Endothelial cell (in vitro differentiated cells): ENCODE measurements around the gene SPTBN2. TPM values are rescaled to one million over a fixed set of nuclear protein-coding genes. Genes with fewer than 3 reads are reported as not detected.

Source experiments
- DNase-seq: peaks from one replicate; pipeline ENCODE4 v3.0.0; 2021; ENCODE audit warnings: low spot score
- H3K27ac Mint-ChIP-seq: one replicate; pipeline ENCODE4 v1.8.0; 2021; ENCODE audit warnings: mixed read lengths, inconsistent platforms; ENCODE audit not compliant: unreplicated experiment
- H3K27me3 Mint-ChIP-seq: one replicate; pipeline ENCODE4 v1.8.0; 2021; ENCODE audit warnings: mild to moderate bottlenecking, moderate library complexity, mixed read lengths, inconsistent platforms; ENCODE audit not compliant: unreplicated experiment
- H3K36me3 Mint-ChIP-seq: one replicate; pipeline ENCODE4 v1.8.0; 2021; ENCODE audit warnings: mild to moderate bottlenecking, low read depth, mixed read lengths, inconsistent platforms; ENCODE audit not compliant: unreplicated experiment
- H3K4me1 Mint-ChIP-seq: one replicate; pipeline ENCODE4 v1.8.0; 2021; ENCODE audit warnings: mild to moderate bottlenecking, mixed read lengths, inconsistent platforms; ENCODE audit not compliant: unreplicated experiment
- H3K4me3 Mint-ChIP-seq: one replicate; pipeline ENCODE4 v1.8.0; 2021; ENCODE audit warnings: mild to moderate bottlenecking, mixed read lengths, inconsistent platforms; ENCODE audit not compliant: unreplicated experiment
- H3K9me3 Mint-ChIP-seq: one replicate; pipeline ENCODE4 v1.8.0; 2021; ENCODE audit warnings: mixed read lengths, inconsistent platforms; ENCODE audit not compliant: unreplicated experiment
- CTCF ChIP-seq: fragments of 200-600 bp; sonication (generic); IDR thresholded peaks from one replicate; pipeline ENCODE4 v1.5.0; 2021; ENCODE audit warnings: antibody characterized with exemption; ENCODE audit not compliant: unreplicated experiment
- total RNA-seq: library from RNA; stranded (reverse); fragmentation: NEBNext Ultra II Directional; extraction: Animal tissue kit (Norgen Biotek cat#: 25700); gene quantifications from one replicate; pipeline ENCODE4 v1.2.1, GENCODE V29; 2021; ENCODE audit not compliant: unreplicated experiment

SPTBN2 gene
- total RNA-seq, 1 donor from 2014 or later, result 17.1 TPM

- H3K36me3 Mint-ChIP-seq, result no peaks in the 10 kb centered on the region
- peak overlapping the region; percentile 40 for H3K4me3 Mint-ChIP-seq
- no peaks in the 10 kb centered on the region for H3K9me3 Mint-ChIP-seq
- no peak overlapping the region for H3K27ac Mint-ChIP-seq
- no peak for DNase-seq
- TF ChIP-seq CTCF, result no peak
- H3K4me1 Mint-ChIP-seq, result no peaks in the 10 kb centered on the region
- no peaks in the 10 kb centered on the region for H3K27me3 Mint-ChIP-seq
Observed at GRCh38 chr11:66762088-66762487, 33.1 kb upstream of the SPTBN2 start.

- Mint-ChIP-seq H3K27me3 (no peaks in the 10 kb centered on the region), H3K9me3 (no peaks in the 10 kb centered on the region), H3K4me3 (no peak overlapping the region), H3K36me3 (no peaks in the 10 kb centered on the region), H3K27ac (no peak overlapping the region), H3K4me1 (no peaks in the 10 kb centered on the region)
- TF ChIP-seq CTCF, result no peak
- DNase-seq, result no peak
Observed at GRCh38 chr11:66752148-66752547, 23.1 kb upstream of the SPTBN2 start.

- no peak for TF ChIP-seq CTCF
- DNase-seq, result no peak
- Mint-ChIP-seq H3K27me3 (no peaks in the 10 kb centered on the region), H3K4me3 (no peak overlapping the region), H3K36me3 (no peaks in the 10 kb centered on the region), H3K9me3 (no peaks in the 10 kb centered on the region), H3K4me1 (peaks cover 2% of the 10 kb centered on the region), H3K27ac (no peak overlapping the region)
Observed at GRCh38 chr11:66749091-66749490, 20.1 kb upstream of the SPTBN2 start.

GRCh38 chr11:66747480-66747879 is 18.5 kb upstream of the SPTBN2 start:
- Mint-ChIP-seq H3K36me3 (no peaks in the 10 kb centered on the region), H3K27ac (no peak overlapping the region), H3K4me3 (no peak overlapping the region), H3K4me1 (peaks cover 2% of the 10 kb centered on the region), H3K9me3 (no peaks in the 10 kb centered on the region), H3K27me3 (peaks cover 2% of the 10 kb centered on the region)
- no peak for TF ChIP-seq CTCF
- DNase-seq, result no peak

GRCh38 chr11:66745356-66746235 is 16.6 kb upstream of the SPTBN2 start:
- no peak for TF ChIP-seq CTCF
- Mint-ChIP-seq H3K9me3 (no peaks in the 10 kb centered on the region), H3K27me3 (peaks cover 2% of the 10 kb centered on the region), H3K4me3 (peak overlapping the region; percentile 97), H3K36me3 (no peaks in the 10 kb centered on the region), H3K27ac (no peak overlapping the region), H3K4me1 (peaks cover 2% of the 10 kb centered on the region)
- DNase-seq, result no peak
